ENCODE measurements around the gene DHRS2.
"Not testable (repeated sequence)": the region's sequence is repeated elsewhere in the genome, so short reads cannot be mapped to it uniquely, and the experiment has no call there.

DNA sequence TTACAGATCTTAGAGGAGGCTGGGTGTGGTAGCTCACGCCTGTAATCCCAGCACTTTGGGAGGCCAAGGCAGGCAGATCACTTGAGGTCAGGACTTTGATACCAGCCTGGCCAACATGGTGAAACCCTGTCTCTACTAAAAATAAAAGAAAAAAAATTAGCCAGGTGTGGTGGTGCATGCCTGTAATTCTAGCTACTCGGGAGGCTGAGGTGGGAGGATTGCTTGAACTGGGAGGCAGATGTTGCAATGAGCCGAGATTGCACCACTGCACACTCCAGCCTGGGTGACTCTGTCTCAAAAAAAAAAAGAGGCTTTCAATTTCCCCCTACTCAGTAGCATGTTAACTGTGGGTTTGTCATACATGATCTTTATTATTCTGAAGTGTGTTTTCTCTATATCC, 42.0 kb upstream of the DHRS2 start:
- TF ChIP-seq ZNF274 (IDR thresholded peaks at IDR 0.05; ENCODE audit: low read depth, low read length); YY1 (IDR thresholded peaks at IDR 0.05; ENCODE audit: insufficient read depth, insufficient read length): not testable (repeated sequence)

Data from NT2/D1 (cell line).